IMR-90 (cell line): ENCODE data around the gene ARHGEF12. TPM values are rescaled to one million over a fixed set of nuclear protein-coding genes. Genes with fewer than 3 reads are reported as not detected.

Experiments
- ATAC-seq: fragments of 200-7000 bp; cut with Tn5 transposase; 2 replicates; pipeline ENCODE4 v1.9.1; 2020; ENCODE audit warnings: low read depth, mild to moderate bottlenecking, moderate library complexity
- BruUV-seq: library from RNA; stranded (reverse); fragments of 400-500 nt; replicated peaks from 2 replicates; lab custom pipeline; 2021; lab: Mats Ljungman, UMichigan
- CTCF ChIA-PET: fragments of 300-600 bp; formaldehyde crosslinking; extraction: SDS; loops from one replicate; lab custom pipeline; 2021; ENCODE audit warnings: antibody characterized with exemption; lab: Yijun Ruan, JAX
- POLR2A ChIA-PET: fragments of 300-600 bp; sonication (Branson Sonifier 250); formaldehyde crosslinking; loops from one replicate; lab custom pipeline; 2022; ENCODE audit warnings: antibody characterized with exemption; ENCODE audit not compliant: unreplicated experiment; lab: Charles Lee
- DNase-seq: peaks from one replicate; pipeline ENCODE4 v3.0.0; 2013
- H2AFZ ChIP-seq: replicated peaks from 2 replicates; pipeline ENCODE3; 2013; ENCODE audit warnings: low read length, mild to moderate bottlenecking; ENCODE audit not compliant: poor library complexity
- H2AK5ac ChIP-seq: 2 replicates; pipeline ENCODE4 v1.6.1; 2013; ENCODE audit warnings: low read depth, low read length, inconsistent platforms
- H2AK9ac ChIP-seq: replicated peaks from 2 replicates; pipeline ENCODE3; 2013; ENCODE audit warnings: mild to moderate bottlenecking, low read depth, low read length, moderate library complexity; ENCODE audit not compliant: poor library complexity
- H2BK120ac ChIP-seq: 2 replicates; pipeline ENCODE4 v1.6.1; 2013; ENCODE audit warnings: low read depth, low read length, inconsistent platforms
- H2BK15ac ChIP-seq: 3 replicates; pipeline ENCODE4 v1.6.1; 2013; ENCODE audit warnings: low read depth, low read length, inconsistent platforms
- H2BK20ac ChIP-seq: 2 replicates; pipeline ENCODE4 v1.6.1; 2013; ENCODE audit warnings: low read depth, mild to moderate bottlenecking, inconsistent platforms, low read length, moderate library complexity
- H2BK5ac ChIP-seq: 2 replicates; pipeline ENCODE4 v1.6.1; 2013; ENCODE audit warnings: mild to moderate bottlenecking, low read depth, low read length, inconsistent platforms; ENCODE audit not compliant: poor library complexity, severe bottlenecking
- H3K14ac ChIP-seq: replicated peaks from 2 replicates; pipeline ENCODE4 v1.6.1; 2013; ENCODE audit warnings: low read depth, low read length, inconsistent platforms
- H3K18ac ChIP-seq: 2 replicates; pipeline ENCODE4 v1.6.1; 2013; ENCODE audit warnings: low read depth, low read length, control low read depth
- H3K23ac ChIP-seq: 2 replicates; pipeline ENCODE4 v1.6.1; 2013; ENCODE audit warnings: low read depth, low read length, inconsistent platforms
- H3K27ac ChIP-seq: 2 replicates; pipeline ENCODE4 v1.5.1; 2013; ENCODE audit warnings: mild to moderate bottlenecking, control low read depth, low read length; ENCODE audit not compliant: insufficient read depth
- H3K27me3 ChIP-seq: 2 replicates; pipeline ENCODE4 v1.6.1; 2013; ENCODE audit warnings: low read length; ENCODE audit not compliant: control insufficient read depth, insufficient read depth
- H3K36me3 ChIP-seq: 2 replicates; pipeline ENCODE4 v1.6.1; 2013; ENCODE audit warnings: low read length, mixed read lengths; ENCODE audit not compliant: control insufficient read depth, insufficient read depth
- H3K4ac ChIP-seq: 2 replicates; pipeline ENCODE4 v1.6.1; 2013; ENCODE audit warnings: low read depth, low read length, inconsistent platforms
- H3K4me1 ChIP-seq: 2 replicates; pipeline ENCODE4 v1.6.1; 2013; ENCODE audit warnings: low read length, mixed read lengths; ENCODE audit not compliant: control insufficient read depth, insufficient read depth
- H3K4me2 ChIP-seq: 2 replicates; pipeline ENCODE4 v1.6.1; 2013; ENCODE audit warnings: low read depth, mild to moderate bottlenecking, control low read depth, low read length, moderate library complexity
- H3K4me3 ChIP-seq: 2 replicates; pipeline ENCODE4 v1.5.1; 2013; ENCODE audit warnings: low read depth, mild to moderate bottlenecking, control low read depth, low read length, moderate library complexity; ENCODE audit not compliant: insufficient read depth
- H3K56ac ChIP-seq: 2 replicates; pipeline ENCODE4 v1.6.1; 2013; ENCODE audit warnings: low read length, inconsistent platforms; ENCODE audit not compliant: insufficient read depth; ENCODE audit errors: extremely low read depth
- H3K79me1 ChIP-seq, 2 experiments: 2 replicates each; pipeline ENCODE4 v1.6.1; 2013; ENCODE audit warnings: low read length in 2 of 2, inconsistent platforms in 1 of 2, low read depth in 1 of 2
- H3K9ac ChIP-seq: 2 replicates; pipeline ENCODE4 v1.6.1; 2013; ENCODE audit warnings: low read depth, low read length, control low read depth
- H3K9me1 ChIP-seq: 2 replicates; pipeline ENCODE4 v1.6.1; 2013; ENCODE audit warnings: low read length, inconsistent platforms; ENCODE audit not compliant: insufficient read depth
- H3K9me3 ChIP-seq: 2 replicates; pipeline ENCODE4 v1.6.1; 2013; ENCODE audit warnings: low read length; ENCODE audit not compliant: control insufficient read depth, insufficient read depth
- H4K20me1 ChIP-seq: 2 replicates; pipeline ENCODE4 v1.6.1; 2013; ENCODE audit warnings: low read length, inconsistent platforms; ENCODE audit not compliant: insufficient read depth
- H4K5ac ChIP-seq: 2 replicates; pipeline ENCODE4 v1.6.1; 2013; ENCODE audit warnings: mild to moderate bottlenecking, low read depth, low read length, control low read depth
- H4K8ac ChIP-seq, 2 experiments: 2 replicates each; pipeline ENCODE4 v1.6.1; 2013; ENCODE audit warnings: low read depth in 2 of 2, low read length in 2 of 2, control low read depth in 1 of 2, inconsistent platforms in 1 of 2
- H4K91ac ChIP-seq: 2 replicates; pipeline ENCODE4 v1.6.1; 2013; ENCODE audit warnings: low read depth, low read length, inconsistent platforms; ENCODE audit not compliant: insufficient read depth
- BHLHE40 ChIP-seq: fragments of 150-350 bp; IDR thresholded peaks from 2 replicates; pipeline ENCODE4 v1.6.1; 2016; ENCODE audit warnings: mild to moderate bottlenecking, low read depth, low read length
- CEBPB ChIP-seq: IDR thresholded peaks from 2 replicates; pipeline ENCODE4 v1.6.1; 2012; ENCODE audit warnings: low read depth, low read length, improper control_type of control experiment
- CHD1 ChIP-seq: IDR thresholded peaks from 2 replicates; pipeline ENCODE4 v1.6.1; 2012; ENCODE audit warnings: low read depth, low read length, improper control_type of control experiment
- MAFK ChIP-seq: IDR thresholded peaks from 2 replicates; pipeline ENCODE4 v1.6.1; 2012; ENCODE audit warnings: low read depth, low read length, improper control_type of control experiment
- MAZ ChIP-seq: IDR thresholded peaks from 2 replicates; pipeline ENCODE4 v1.6.1; 2012; ENCODE audit warnings: low read depth, mild to moderate bottlenecking, low read length, improper control_type of control experiment, moderate library complexity, borderline replicate concordance
- MXI1 ChIP-seq: IDR thresholded peaks from 2 replicates; pipeline ENCODE4 v1.6.1; 2012; ENCODE audit warnings: low read depth, mild to moderate bottlenecking, low read length, moderate library complexity, borderline replicate concordance
- NFE2L2 ChIP-seq: fragments of 150-350 bp; IDR thresholded peaks from 2 replicates; pipeline ENCODE4 v1.6.1; 2016; ENCODE audit warnings: low read depth, mild to moderate bottlenecking, low read length
- POLR2A ChIP-seq: IDR thresholded peaks from 2 replicates; pipeline ENCODE4 v1.6.1; 2012; ENCODE audit warnings: mild to moderate bottlenecking, low read depth, low read length
- RAD21 ChIP-seq: IDR thresholded peaks from 2 replicates; pipeline ENCODE4 v1.6.1; 2012; ENCODE audit warnings: low read length, improper control_type of control experiment
- RCOR1 ChIP-seq: IDR thresholded peaks from 2 replicates; pipeline ENCODE4 v1.6.1; 2012; ENCODE audit warnings: mild to moderate bottlenecking, low read length, improper control_type of control experiment; ENCODE audit not compliant: insufficient replicate concordance
- SMC3 ChIP-seq: fragments of 150-350 bp; IDR thresholded peaks from 2 replicates; pipeline ENCODE4 v1.6.1; 2016; ENCODE audit warnings: low read depth, mild to moderate bottlenecking, antibody characterized with exemption, low read length, moderate library complexity
- WGBS, 2 experiments: methylation state at CpG; one replicate each; pipeline versions ENCODE4 v1.1.5 to v1.1.7; 2013; ENCODE audit warnings: missing lambda C conversion rate in 2 of 2; ENCODE audit not compliant: insufficient read length in 1 of 2; ENCODE audit errors: extremely low coverage in 2 of 2; 5-methylcytosine and 5-hydroxymethylcytosine counted together
- dilution Hi-C: fragments of 300-500 bp; cut with HindIII; formaldehyde crosslinking; loops from one replicate; pipeline ENCODE4 v1.14.3; 2018; ENCODE audit warnings: low sequenced_read_pairs; ENCODE audit not compliant: unreplicated experiment
- in situ Hi-C: fragments of 300-500 bp; cut with MboI; formaldehyde crosslinking; loops from 3 replicates; pipeline ENCODE4 v1.14.3; 2019; ENCODE audit warnings: low sequenced_read_pairs, inconsistent platforms, mixed read lengths
- intact Hi-C: fragments of 100-400 bp; cut with micrococcal nuclease; formaldehyde crosslinking; loops from 2 replicates; pipeline ENCODE4 v1.10.0; 2022
- polyA plus RNA-seq, 3 experiments: library from polyadenylated mRNA; depleted of rRNA; stranded (reverse); fragments of >200 nt; gene quantifications; 2 replicates each; pipeline ENCODE4 v1.2.3, GENCODE V29; 2012; ENCODE audit warnings: low replicate concordance in 1 of 3
- total RNA-seq: library from RNA; depleted of rRNA; stranded (reverse); fragments of >200 nt; gene quantifications from 2 replicates; pipeline ENCODE4 v1.2.3, GENCODE V29; 2012
- TF ChIP-seq, protein P1 (sequence below): fragments of 150-350 bp; IDR thresholded peaks from 2 replicates; pipeline ENCODE4 v1.6.1; 2017; ENCODE audit warnings: mild to moderate bottlenecking, antibody characterized with exemption, low read length, low read depth
- TF ChIP-seq, protein P2 (sequence below): conservative IDR thresholded peaks from 2 replicates; pipeline ENCODE4 v1.5.1; 2012; ENCODE audit warnings: mild to moderate bottlenecking, low read depth, low read length, improper control_type of control experiment
- TF ChIP-seq, protein P3 (sequence below): fragments of 150-350 bp; IDR thresholded peaks from 2 replicates; pipeline ENCODE4 v1.6.1; 2016; ENCODE audit warnings: low read depth, mild to moderate bottlenecking, low read length, moderate library complexity, borderline replicate concordance

Gene ARHGEF12
- total and polyA plus RNA-seq, 2 of the 4 experiments (the other 2 are of a cell fraction) = 25.5 to 115 TPM

DNA sequence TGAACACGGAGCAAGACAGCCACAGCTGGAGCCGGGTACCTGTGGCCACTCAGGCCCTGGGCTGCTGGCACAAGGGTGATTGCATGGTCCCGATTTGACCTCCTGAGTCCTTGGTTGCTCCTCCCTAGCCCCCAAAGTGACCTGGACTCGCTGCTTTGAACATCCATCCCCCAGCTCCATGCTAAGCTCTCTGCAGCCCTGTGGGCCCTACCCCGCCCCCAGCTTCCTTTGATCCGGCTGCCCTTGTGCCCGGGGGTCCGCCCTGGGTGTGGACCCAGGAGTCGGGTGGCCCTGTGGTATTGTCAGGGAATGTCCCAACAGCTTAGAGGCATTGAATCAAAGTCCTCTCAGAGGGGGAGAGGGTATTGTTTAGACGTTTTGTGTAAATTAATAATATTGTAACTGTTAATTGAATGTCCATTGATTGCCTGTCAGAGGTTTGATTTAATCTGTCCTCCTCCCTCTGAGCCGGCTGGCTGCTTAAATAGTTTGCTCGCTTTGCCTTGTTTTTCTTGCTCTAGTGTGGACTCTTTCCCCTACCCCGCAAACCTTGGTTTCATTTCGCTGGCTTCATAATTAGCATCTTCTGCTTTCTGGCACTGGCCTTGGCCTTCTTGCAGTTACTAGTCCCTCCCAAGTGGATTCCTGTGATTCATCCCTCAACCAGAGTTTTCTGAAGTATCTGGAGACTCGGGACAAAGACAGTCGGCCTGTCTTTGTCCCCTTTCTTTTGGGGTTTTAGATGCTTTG lies 196.0 kb downstream of the ARHGEF12 start:
- in situ Hi-C loops = no loop called here
- Histone ChIP-seq H2BK5ac (no peak overlapping the region), H3K4me1 (peaks cover 9% of the 10 kb centered on the region), H3K36me3 (no peaks in the 10 kb centered on the region), H3K4me3 (no peak overlapping the region), H2AK5ac (no peak overlapping the region), H3K18ac (no peak overlapping the region), H3K23ac (peak overlapping the region; percentile 26; the same call in 1 of the 2 replicates), H4K8ac (peak overlapping the region in 1 of 2 experiments; percentile 60; a peak in 2 of 4 replicates), H2BK120ac (peak overlapping the region; percentile 62), H3K27ac (peak overlapping the region; percentile 42; the same call in 1 of the 2 replicates), H2AK9ac (peak overlapping the region; percentile 39), H4K91ac (peak overlapping the region; percentile 81), H3K79me1 (no peaks in the 10 kb centered on the region), H3K4ac (peak overlapping the region; percentile 42), H3K9ac (peak overlapping the region; percentile 25; the same call in 1 of the 2 replicates), H4K5ac (no peak overlapping the region), H3K9me1 (peaks cover 4% of the 10 kb centered on the region; the same call in 1 of the 2 replicates), H3K4me2 (peak overlapping the region; percentile 44), H3K9me3 (no peaks in the 10 kb centered on the region), H3K27me3 (no peaks in the 10 kb centered on the region), H2AFZ (peak overlapping the region; percentile 83), H2BK15ac (no peak overlapping the region; the same call in 2 of the 3 replicates), H3K14ac (0 out of 2 replicates have a peak overlapping the region, but pooled peaks have one; percentile 23), H4K20me1 (no peaks in the 10 kb centered on the region), H2BK20ac (peak overlapping the region; percentile 71), H3K56ac (no peak overlapping the region)
- intact Hi-C loops = no loop called here
- 75% methylated on average over 4 of the region's 16 CpGs; no CpG with 5 or more reads in 1 of the 2 experiments for WGBS, 2 experiments
- peak; percentile 71 for DNase-seq
- peak; percentile 88 for ATAC-seq
- dilution Hi-C loops = no loop called here
- CTCF ChIA-PET = interaction anchor here (0.8 to 1.1 kb wide), 2 partner anchors 21 to 153 kb away, joined by 3 read pairs; partner anchors contain the start of gene GRIK4
- no TSS peak for BruUV-seq
- POLR2A ChIA-PET = no interaction called here
- no peak for TF ChIP-seq MAFK
- TF ChIP-seq CEBPB = no peak
- TF ChIP-seq CHD1 = no peak
- no peak for TF ChIP-seq NFE2L2
- no peak for TF ChIP-seq RAD21
- TF ChIP-seq, protein P1, sequence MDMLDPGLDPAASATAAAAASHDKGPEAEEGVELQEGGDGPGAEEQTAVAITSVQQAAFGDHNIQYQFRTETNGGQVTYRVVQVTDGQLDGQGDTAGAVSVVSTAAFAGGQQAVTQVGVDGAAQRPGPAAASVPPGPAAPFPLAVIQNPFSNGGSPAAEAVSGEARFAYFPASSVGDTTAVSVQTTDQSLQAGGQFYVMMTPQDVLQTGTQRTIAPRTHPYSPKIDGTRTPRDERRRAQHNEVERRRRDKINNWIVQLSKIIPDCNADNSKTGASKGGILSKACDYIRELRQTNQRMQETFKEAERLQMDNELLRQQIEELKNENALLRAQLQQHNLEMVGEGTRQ = no peak
- TF ChIP-seq MXI1 = no peak
- no peak for TF ChIP-seq MAZ
- no peak for TF ChIP-seq BHLHE40
- no peak for TF ChIP-seq SMC3
- no peak for TF ChIP-seq POLR2A
- TF ChIP-seq, protein P2, sequence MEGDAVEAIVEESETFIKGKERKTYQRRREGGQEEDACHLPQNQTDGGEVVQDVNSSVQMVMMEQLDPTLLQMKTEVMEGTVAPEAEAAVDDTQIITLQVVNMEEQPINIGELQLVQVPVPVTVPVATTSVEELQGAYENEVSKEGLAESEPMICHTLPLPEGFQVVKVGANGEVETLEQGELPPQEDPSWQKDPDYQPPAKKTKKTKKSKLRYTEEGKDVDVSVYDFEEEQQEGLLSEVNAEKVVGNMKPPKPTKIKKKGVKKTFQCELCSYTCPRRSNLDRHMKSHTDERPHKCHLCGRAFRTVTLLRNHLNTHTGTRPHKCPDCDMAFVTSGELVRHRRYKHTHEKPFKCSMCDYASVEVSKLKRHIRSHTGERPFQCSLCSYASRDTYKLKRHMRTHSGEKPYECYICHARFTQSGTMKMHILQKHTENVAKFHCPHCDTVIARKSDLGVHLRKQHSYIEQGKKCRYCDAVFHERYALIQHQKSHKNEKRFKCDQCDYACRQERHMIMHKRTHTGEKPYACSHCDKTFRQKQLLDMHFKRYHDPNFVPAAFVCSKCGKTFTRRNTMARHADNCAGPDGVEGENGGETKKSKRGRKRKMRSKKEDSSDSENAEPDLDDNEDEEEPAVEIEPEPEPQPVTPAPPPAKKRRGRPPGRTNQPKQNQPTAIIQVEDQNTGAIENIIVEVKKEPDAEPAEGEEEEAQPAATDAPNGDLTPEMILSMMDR = no peak
- TF ChIP-seq, protein P3, sequence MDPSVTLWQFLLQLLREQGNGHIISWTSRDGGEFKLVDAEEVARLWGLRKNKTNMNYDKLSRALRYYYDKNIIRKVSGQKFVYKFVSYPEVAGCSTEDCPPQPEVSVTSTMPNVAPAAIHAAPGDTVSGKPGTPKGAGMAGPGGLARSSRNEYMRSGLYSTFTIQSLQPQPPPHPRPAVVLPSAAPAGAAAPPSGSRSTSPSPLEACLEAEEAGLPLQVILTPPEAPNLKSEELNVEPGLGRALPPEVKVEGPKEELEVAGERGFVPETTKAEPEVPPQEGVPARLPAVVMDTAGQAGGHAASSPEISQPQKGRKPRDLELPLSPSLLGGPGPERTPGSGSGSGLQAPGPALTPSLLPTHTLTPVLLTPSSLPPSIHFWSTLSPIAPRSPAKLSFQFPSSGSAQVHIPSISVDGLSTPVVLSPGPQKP = no peak
- no peak for TF ChIP-seq RCOR1
